NB4 (cell line): ENCODE results near the gene APAF1.

Experiments
- DNase-seq: peaks from one replicate; pipeline ENCODE4 v3.0.0; 2010; ENCODE audit warnings: low read depth
- H3K4me3 ChIP-seq: one replicate; pipeline ENCODE4 v1.5.1; 2011; ENCODE audit warnings: mild to moderate bottlenecking, low read depth, low read length, moderate library complexity
- CTCF ChIP-seq: IDR thresholded peaks from one replicate; pipeline ENCODE4 v1.5.1; 2012; ENCODE audit warnings: low read depth, low read length
- MYC ChIP-seq: IDR thresholded peaks from 2 replicates; pipeline ENCODE4 v1.6.1; 2011; ENCODE audit warnings: low read depth, low read length
- POLR2A ChIP-seq: IDR thresholded peaks from 2 replicates; pipeline ENCODE4 v1.6.1; 2011; ENCODE audit warnings: mild to moderate bottlenecking; ENCODE audit not compliant: insufficient read length; ENCODE audit errors: extremely low read depth
- TF ChIP-seq, protein P1 (sequence below): IDR thresholded peaks from 2 replicates; pipeline ENCODE4 v1.6.1; 2011; ENCODE audit warnings: low read depth, low read length

Gene APAF1

DNA sequence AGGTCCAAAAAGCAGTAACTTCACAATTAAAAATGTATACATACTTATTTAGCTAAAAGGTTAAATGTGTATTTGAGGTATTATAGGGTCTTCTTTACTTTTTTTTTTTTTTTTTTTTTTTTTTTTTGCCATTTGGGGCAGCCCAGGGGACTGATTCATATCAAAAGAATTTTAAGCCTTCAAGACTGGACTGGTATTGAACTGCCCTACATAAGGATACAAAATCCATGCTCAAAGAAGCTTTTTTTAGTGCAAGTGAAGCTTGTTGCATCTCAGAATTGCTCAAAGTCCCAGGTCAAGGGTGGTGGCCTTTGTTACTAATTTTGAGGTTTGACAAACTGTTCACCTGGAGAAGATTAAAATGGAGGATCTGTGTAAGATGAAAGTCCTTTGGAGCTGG lies 124.0 kb downstream of the APAF1 start:
- DNase-seq: no peak
- H3K4me3 ChIP-seq: no peak overlapping the region
- no peak for TF ChIP-seq CTCF
- no peak for TF ChIP-seq POLR2A
- TF ChIP-seq, protein P1, sequence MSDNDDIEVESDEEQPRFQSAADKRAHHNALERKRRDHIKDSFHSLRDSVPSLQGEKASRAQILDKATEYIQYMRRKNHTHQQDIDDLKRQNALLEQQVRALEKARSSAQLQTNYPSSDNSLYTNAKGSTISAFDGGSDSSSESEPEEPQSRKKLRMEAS: no peak
- no peak for TF ChIP-seq MYC

DNA sequence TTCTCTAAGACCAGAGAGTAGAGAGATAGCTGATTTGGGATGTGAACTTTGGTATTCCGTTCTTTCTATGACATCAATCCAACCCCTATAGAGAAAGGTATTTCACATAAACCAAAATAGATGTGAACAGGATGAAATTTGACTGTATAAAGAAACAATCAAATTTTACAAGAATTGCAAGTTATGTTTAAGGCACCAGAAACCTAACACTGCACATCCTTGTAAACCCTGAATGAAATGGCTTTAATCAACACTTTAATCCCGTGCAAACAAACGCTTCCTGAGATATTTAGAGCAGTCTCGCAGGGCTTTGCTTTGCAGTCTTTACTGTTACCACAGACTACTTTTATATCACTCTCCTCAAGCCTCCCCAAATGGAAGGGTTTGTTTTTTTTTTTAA lies 125.1 kb downstream of the APAF1 start:
- TF ChIP-seq POLR2A: no peak
- TF ChIP-seq, protein P1: no peak
- no peak for TF ChIP-seq MYC
- no peak for TF ChIP-seq CTCF
- no peak for DNase-seq
- no peak overlapping the region for H3K4me3 ChIP-seq

GRCh38 chr12:98771811-98772752 lies 127.0 kb downstream of the APAF1 start:
- TF ChIP-seq MYC: no peak
- no peak for TF ChIP-seq CTCF
- TF ChIP-seq POLR2A: no peak
- TF ChIP-seq, protein P1: no peak
- DNase-seq: peak; percentile 20
- H3K4me3 ChIP-seq: no peak overlapping the region

DNA sequence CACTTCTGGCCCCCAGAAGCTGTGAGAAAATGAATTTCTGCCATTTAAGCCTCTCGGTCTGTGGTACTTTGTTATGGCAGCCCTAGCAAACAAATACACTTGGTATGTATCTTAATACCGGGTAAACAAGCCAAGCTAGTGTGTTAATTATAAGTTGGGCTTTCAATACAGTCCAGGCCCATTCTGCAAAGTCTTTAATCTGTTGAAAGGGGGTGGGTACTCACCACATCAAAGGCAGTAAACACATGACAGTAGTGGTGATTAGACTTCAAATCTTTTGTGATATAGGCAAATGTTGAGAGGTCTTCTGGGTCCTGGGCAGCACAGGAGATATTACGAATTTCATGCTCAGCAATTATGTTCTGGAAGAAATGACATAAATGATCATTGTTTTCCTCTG lies 127.7 kb downstream of the APAF1 start:
- no peak for DNase-seq
- H3K4me3 ChIP-seq: no peak overlapping the region
- TF ChIP-seq MYC (no peak), POLR2A (no peak), CTCF (no peak)
- TF ChIP-seq, protein P1: no peak

- TF ChIP-seq POLR2A: no peak
- no peak for TF ChIP-seq MYC
- no peak for TF ChIP-seq CTCF
- TF ChIP-seq, protein P1: no peak
- H3K4me3 ChIP-seq: no peak overlapping the region
- DNase-seq: no peak
Measured at GRCh38 chr12:98780261-98780660, 135.2 kb downstream of the APAF1 start.
